GM12878 (cell line): ENCODE results near the gene GSG1. TPM values are rescaled to one million over a fixed set of nuclear protein-coding genes. Genes with fewer than 3 reads are reported as not detected.

Experiments
- ATAC-seq: fragments of 200-7000 bp; cut with Tn5 transposase; 3 replicates; pipeline ENCODE4 v1.9.1; 2020; ENCODE audit warnings: mild to moderate bottlenecking, moderate library complexity
- BruUV-seq: library from RNA; stranded (reverse); fragments of 400-500 nt; replicated peaks from 2 replicates; lab custom pipeline; 2021; lab: Mats Ljungman, UMichigan
- CTCF ChIA-PET: fragments of 300-600 bp; sonication (Branson Sonifier 250); formaldehyde crosslinking; extraction: SDS; loops from one replicate; lab custom pipeline; 2021; ENCODE audit warnings: inconsistent platforms; lab: Yijun Ruan, JAX
- POLR2A ChIA-PET: fragments of 350-600 bp; formaldehyde crosslinking; extraction: SDS; loops from one replicate; lab custom pipeline; 2021; ENCODE audit warnings: inconsistent platforms; lab: Charles Lee
- RAD21 ChIA-PET: fragments of 300-600 bp; sonication (Branson Sonifier 250); formaldehyde crosslinking; loops from one replicate; lab custom pipeline; 2023; ENCODE audit warnings: antibody characterized with exemption; ENCODE audit not compliant: unreplicated experiment; lab: Charles Lee
- SMC1A ChIA-PET: fragments of 300-600 bp; sonication (Branson Sonifier 250); formaldehyde crosslinking; loops from one replicate; lab custom pipeline; 2023; ENCODE audit not compliant: unreplicated experiment, uncharacterized antibody; lab: Charles Lee
- DNase-seq: peaks from one replicate; pipeline ENCODE4 v3.0.0-alpha.2; 2011; ENCODE audit warnings: low read depth, low spot score
- FAIRE-seq: peaks from 3 replicates; lab custom pipeline; 2011; peaks lifted over from hg19 to GRCh38; lab: Jason Lieb, UNC
- H2AFZ ChIP-seq: 2 replicates; pipeline ENCODE4 v1.6.0; 2011; ENCODE audit warnings: low read depth, low read length, control low read depth; ENCODE audit not compliant: control insufficient read depth
- H3K27ac ChIP-seq: 2 replicates; pipeline ENCODE4 v1.5.1; 2011; ENCODE audit warnings: control low read depth; ENCODE audit not compliant: control insufficient read depth, insufficient read depth
- H3K27me3 ChIP-seq, 2 experiments: replicated peaks in 1 of 2; 2 replicates each; pipeline versions ENCODE4 v1.6.0 to v1.6.1; 2011; ENCODE audit warnings: low read length in 1 of 2; ENCODE audit not compliant: control insufficient read depth in 2 of 2, insufficient read depth in 2 of 2
- H3K36me3 ChIP-seq, 2 experiments: 2 replicates each; pipeline ENCODE4 v1.5.1; 2011; ENCODE audit warnings: low read length in 1 of 2; ENCODE audit not compliant: control insufficient read depth in 2 of 2, insufficient read depth in 2 of 2
- H3K4me1 ChIP-seq: 2 replicates; pipeline ENCODE4 v1.6.1; 2011; ENCODE audit warnings: mild to moderate bottlenecking, low read length, moderate library complexity, mixed read lengths; ENCODE audit not compliant: control insufficient read depth, insufficient read depth
- H3K4me2 ChIP-seq: 2 replicates; pipeline ENCODE4 v1.6.0; 2011; ENCODE audit warnings: control low read depth; ENCODE audit not compliant: control insufficient read depth, insufficient read depth
- H3K4me3 ChIP-seq: fragments of 200-600 bp; sonication (generic); 2 replicates; pipeline ENCODE4 v1.5.1; 2016
- H3K79me2 ChIP-seq: 2 replicates; pipeline ENCODE4 v1.6.0; 2011; ENCODE audit warnings: low read length; ENCODE audit not compliant: control insufficient read depth, insufficient read depth
- H3K9ac ChIP-seq: 2 replicates; pipeline ENCODE4 v1.8.0; 2011; ENCODE audit warnings: low read length, control low read depth, mixed read lengths; ENCODE audit not compliant: control insufficient read depth, insufficient read depth
- H3K9me3 ChIP-seq: replicated peaks from 3 replicates; pipeline ENCODE4 v1.5.1; 2011; ENCODE audit warnings: mild to moderate bottlenecking, low read length; ENCODE audit not compliant: control insufficient read depth, insufficient read depth
- H4K20me1 ChIP-seq: 2 replicates; pipeline ENCODE4 v1.6.0; 2011; ENCODE audit not compliant: control insufficient read depth, insufficient read depth
- CEBPB ChIP-seq, 2 experiments: fragments of 150-350 bp in 1 of 2; IDR thresholded peaks; 2 replicates each; pipeline ENCODE4 v1.6.1; 2012 to 2014; ENCODE audit warnings: low read depth in 2 of 2, low read length in 2 of 2, borderline replicate concordance in 1 of 2, inconsistent platforms in 1 of 2
- DPF2 ChIP-seq: fragments of 450-650 bp; IDR thresholded peaks from 2 replicates; pipeline ENCODE4 v1.6.1; 2017; ENCODE audit warnings: mild to moderate bottlenecking
- MTA3 ChIP-seq: IDR thresholded peaks from 2 replicates; pipeline ENCODE4 v1.6.1; 2012; ENCODE audit warnings: low read length, inconsistent platforms, borderline replicate concordance
- MXI1 ChIP-seq: fragments of 150-350 bp; IDR thresholded peaks from 2 replicates; pipeline ENCODE4 v1.6.1; 2011; ENCODE audit warnings: low read depth, mild to moderate bottlenecking, inconsistent platforms, low read length, improper control_type of control experiment
- RAD51 ChIP-seq: fragments of 450-650 bp; IDR thresholded peaks from 2 replicates; pipeline ENCODE4 v1.6.1; 2016; ENCODE audit warnings: moderate library complexity, mild to moderate bottlenecking, inconsistent platforms
- SKIL ChIP-seq: fragments of 450-650 bp; IDR thresholded peaks from 2 replicates; pipeline ENCODE4 v1.6.1; 2017; ENCODE audit warnings: mild to moderate bottlenecking, low read depth, inconsistent platforms; ENCODE audit not compliant: poor library complexity, severe bottlenecking
- STAT3 ChIP-seq: IDR thresholded peaks from 2 replicates; pipeline ENCODE4 v1.6.1; 2011; ENCODE audit warnings: low read depth, low read length, improper control_type of control experiment
- WGBS: methylation state at CpG from one replicate; pipeline ENCODE4 v1.1.6; 2016; ENCODE audit warnings: low lambda C conversion rate; ENCODE audit not compliant: insufficient replicate concordance, insufficient coverage; ENCODE audit errors: missing lambda C conversion rate; 5-methylcytosine and 5-hydroxymethylcytosine counted together
- in situ Hi-C: fragments of 300-500 bp; cut with MboI; formaldehyde crosslinking; loops from 9 replicates; pipeline ENCODE4 v1.14.3; 2018; ENCODE audit warnings: mixed read lengths
- intact Hi-C: fragments of 100-400 bp; cut with micrococcal nuclease; formaldehyde crosslinking; loops from one replicate; pipeline ENCODE4 v1.14.2; 2022; ENCODE audit not compliant: unreplicated experiment
- polyA plus RNA-seq, 11 experiments: library from polyadenylated mRNA; depleted of rRNA in 4 of 11; unstranded in 6 of 11; stranded (reverse) in 5 of 11; fragments of >200 nt; fragmentation: Nextera tagmentation in 4 of 11; fragmentation: Illumina TruSeq in 1 of 11; extraction: Ambion mirVana in 4 of 11; extraction: Trizol in 1 of 11; gene quantifications; 1 replicate in 1 of 11; 2 replicates in 10 of 11; pipeline versions ENCODE4 v1.2.1 to v1.2.3, GENCODE V29; 2011 to 2016; ENCODE audit warnings: inconsistent platforms in 2 of 11, missing spikeins in 2 of 11, low read depth in 1 of 11
- total RNA-seq, 4 experiments: library from RNA; depleted of rRNA in 3 of 4; stranded (reverse); fragments of >200 nt in 3 of 4; fragmentation: Illumina TruSeq in 1 of 4; extraction: Trizol in 1 of 4; gene quantifications; 2 replicates each; pipeline versions ENCODE4 v1.2.1 to v1.2.3, GENCODE V29; 2013 to 2021

The GSG1 gene
- total and polyA plus RNA-seq, 10 of the 15 experiments (the other 5 are each of a cell fraction or from before 2014, with no cell fraction given): not detected

- SMC1A ChIA-PET: no interaction called here
- H3K9me3 ChIP-seq: no peaks in the 10 kb centered on the region
- H3K4me2 ChIP-seq: no peak overlapping the region
- BruUV-seq: no TSS peak
- H3K27me3 ChIP-seq: peaks cover 0 to 7% of the 10 kb centered on the region in 2 experiments; a peak in 2 of 4 replicates
- no peak overlapping the region for H3K4me3 ChIP-seq
- no peaks in the 10 kb centered on the region for H3K79me2 ChIP-seq
- H3K4me1 ChIP-seq: no peaks in the 10 kb centered on the region
- CTCF ChIA-PET: no interaction called here
- RAD21 ChIA-PET: no interaction called here
- H2AFZ ChIP-seq: no peak overlapping the region
- TF ChIP-seq SKIL (no peak), RAD51 (no peak), STAT3 (no peak), CEBPB (IDR thresholded peaks at IDR 0.05; ENCODE audit: borderline replicate concordance in 1 of 2, low read depth in 2 of 2, low read length in 2 of 2) (no peak), MXI1 (no peak), DPF2 (no peak), MTA3 (no peak)
- WGBS: 24% methylated on average over 3 of the region's 3 CpGs
- no peak for ATAC-seq
- no peaks in the 10 kb centered on the region for H4K20me1 ChIP-seq
- POLR2A ChIA-PET: no interaction called here
- no peak overlapping the region for H3K27ac ChIP-seq
- in situ Hi-C loops (no loop called here), intact Hi-C loops (no loop called here)
- H3K36me3 ChIP-seq: no peaks in the 10 kb centered on the region
- FAIRE-seq: no peak
- no peak for DNase-seq
- H3K9ac ChIP-seq: no peak overlapping the region
These were observed 23.0 kb upstream of the GSG1 start for GRCh38 chr12:13126494-13126893.
